Choroid plexus epithelial cell (primary cell): ENCODE data around the gene SH3GL1.

Source experiments
- DNase-seq: peaks from one replicate; pipeline ENCODE4 v3.0.0-alpha.2; 2010; ENCODE audit warnings: low read depth
- H3K4me3 ChIP-seq: 2 replicates; pipeline ENCODE4 v1.5.1; 2011; ENCODE audit warnings: low read depth, mild to moderate bottlenecking, control low read depth, low read length, moderate library complexity
- TF ChIP-seq, protein P1 (sequence below): conservative IDR thresholded peaks from 2 replicates; pipeline ENCODE4 v1.5.1; 2011; ENCODE audit warnings: low read depth, mild to moderate bottlenecking, control low read depth, inconsistent platforms, low read length, moderate library complexity

SH3GL1 gene

GRCh38 chr19:4431808-4432674 is 31.7 kb upstream of the SH3GL1 start:
- no peak for DNase-seq
- TF ChIP-seq, protein P1, sequence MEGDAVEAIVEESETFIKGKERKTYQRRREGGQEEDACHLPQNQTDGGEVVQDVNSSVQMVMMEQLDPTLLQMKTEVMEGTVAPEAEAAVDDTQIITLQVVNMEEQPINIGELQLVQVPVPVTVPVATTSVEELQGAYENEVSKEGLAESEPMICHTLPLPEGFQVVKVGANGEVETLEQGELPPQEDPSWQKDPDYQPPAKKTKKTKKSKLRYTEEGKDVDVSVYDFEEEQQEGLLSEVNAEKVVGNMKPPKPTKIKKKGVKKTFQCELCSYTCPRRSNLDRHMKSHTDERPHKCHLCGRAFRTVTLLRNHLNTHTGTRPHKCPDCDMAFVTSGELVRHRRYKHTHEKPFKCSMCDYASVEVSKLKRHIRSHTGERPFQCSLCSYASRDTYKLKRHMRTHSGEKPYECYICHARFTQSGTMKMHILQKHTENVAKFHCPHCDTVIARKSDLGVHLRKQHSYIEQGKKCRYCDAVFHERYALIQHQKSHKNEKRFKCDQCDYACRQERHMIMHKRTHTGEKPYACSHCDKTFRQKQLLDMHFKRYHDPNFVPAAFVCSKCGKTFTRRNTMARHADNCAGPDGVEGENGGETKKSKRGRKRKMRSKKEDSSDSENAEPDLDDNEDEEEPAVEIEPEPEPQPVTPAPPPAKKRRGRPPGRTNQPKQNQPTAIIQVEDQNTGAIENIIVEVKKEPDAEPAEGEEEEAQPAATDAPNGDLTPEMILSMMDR = no peak
- H3K4me3 ChIP-seq = no peak overlapping the region

DNA sequence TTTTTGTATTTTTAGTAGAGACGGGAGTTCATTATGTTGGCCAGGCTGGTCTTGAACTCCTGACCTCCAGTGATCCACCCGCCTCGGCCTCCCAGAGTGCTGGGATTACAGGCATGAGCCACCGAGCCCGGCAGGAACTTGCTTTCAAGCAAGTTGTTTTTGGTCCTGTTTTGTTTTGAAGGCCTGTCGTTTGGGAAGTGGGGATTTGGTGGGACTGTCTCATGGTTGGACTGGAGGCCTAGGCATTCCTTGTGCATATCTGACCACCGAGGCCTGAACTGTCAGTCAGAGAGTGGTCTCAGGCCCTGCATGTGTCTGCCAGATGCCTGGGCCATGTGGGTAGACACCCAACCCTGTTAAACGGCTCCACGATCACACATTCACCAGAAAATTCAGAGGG is 30.9 kb upstream of the SH3GL1 start:
- H3K4me3 ChIP-seq = no peak overlapping the region
- no peak for DNase-seq
- TF ChIP-seq, protein P1 = no peak

DNA sequence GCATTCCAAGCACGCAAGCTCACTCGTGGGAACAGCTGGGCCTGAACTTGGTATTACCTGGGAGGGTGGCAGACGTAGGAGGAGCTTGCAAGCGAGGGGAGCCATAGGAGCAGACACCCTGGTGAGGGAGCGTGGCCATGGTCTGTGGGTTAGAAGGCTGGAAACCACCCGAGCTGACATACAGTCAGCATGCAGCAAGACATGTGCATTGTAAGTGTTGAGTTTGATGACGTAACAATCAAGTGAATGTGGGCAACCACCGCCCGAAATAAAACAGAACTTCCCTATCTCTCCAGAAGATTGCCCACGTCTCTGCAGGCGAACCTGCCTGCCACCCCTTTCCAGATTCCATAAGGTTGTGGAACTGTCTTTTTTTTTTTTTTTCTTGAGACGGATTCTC is 30.4 kb upstream of the SH3GL1 start:
- DNase-seq = no peak
- TF ChIP-seq, protein P1 = no peak
- no peak overlapping the region for H3K4me3 ChIP-seq

DNA sequence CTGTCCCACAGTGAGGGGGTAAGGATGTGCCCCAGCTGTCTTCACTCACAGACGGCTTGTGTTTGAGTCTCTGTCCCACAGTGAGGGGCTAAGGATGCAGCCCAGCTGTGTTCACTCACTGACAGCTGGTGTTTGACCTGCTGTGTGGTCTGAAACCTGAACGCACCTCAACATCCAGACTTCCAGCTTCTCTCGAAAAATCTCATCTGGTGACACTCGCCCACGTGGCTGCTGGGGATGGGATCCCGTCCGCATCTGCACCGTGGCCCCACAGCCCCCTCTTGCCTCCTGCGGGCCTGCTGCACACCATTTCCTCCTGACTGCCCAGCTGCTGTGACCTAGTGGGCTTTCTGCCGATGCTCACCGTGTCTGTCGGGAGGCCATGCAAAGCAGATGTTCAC is 29.4 kb upstream of the SH3GL1 start:
- peak; percentile 23 for DNase-seq
- TF ChIP-seq, protein P1 = no peak
- no peak overlapping the region for H3K4me3 ChIP-seq

GRCh38 chr19:4429256-4429655 is 28.9 kb upstream of the SH3GL1 start:
- DNase-seq = no peak
- no peak overlapping the region for H3K4me3 ChIP-seq
- TF ChIP-seq, protein P1 = no peak

- no peak overlapping the region for H3K4me3 ChIP-seq
- TF ChIP-seq, protein P1 = no peak
- DNase-seq = no peak
Measured at GRCh38 chr19:4428326-4428975, 28.1 kb upstream of the SH3GL1 start.
